ENCODE measurements around the gene TAS1R1.

The TAS1R1 gene

GRCh38 chr1:6614019-6614928 is 59.2 kb downstream of the TAS1R1 start:
- DNase-seq, result peak; percentile 51

GRCh38 chr1:6614929-6615785 is 60.0 kb downstream of the TAS1R1 start:
- DNase-seq, result peak; percentile 32

- DNase-seq, result no peak
Measured at GRCh38 chr1:6619045-6619444, 63.9 kb downstream of the TAS1R1 start.

- no peak for DNase-seq
Measured at GRCh38 chr1:6621429-6622391, 66.6 kb downstream of the TAS1R1 start.

GRCh38 chr1:6622396-6623152 is 67.5 kb downstream of the TAS1R1 start:
- DNase-seq, result no peak

- no peak for DNase-seq
Measured at GRCh38 chr1:6623269-6623965, 68.3 kb downstream of the TAS1R1 start.

- peak; percentile 85 for DNase-seq
Measured at GRCh38 chr1:6624710-6625583, 69.8 kb downstream of the TAS1R1 start, which contains the start of gene THAP3. THAP3 (plus strand) TSS chr1:6624868; CDS start chr1:6625219, 351 bp downstream.

- no peak for DNase-seq
Measured at GRCh38 chr1:6625584-6626149, 70.6 kb downstream of the TAS1R1 start.

GRCh38 chr1:6627031-6627430 is 71.9 kb downstream of the TAS1R1 start:
- no peak for DNase-seq

GRCh38 chr1:6627841-6628545 is 72.9 kb downstream of the TAS1R1 start:
- no peak for DNase-seq

GRCh38 chr1:6628971-6629479 is 73.9 kb downstream of the TAS1R1 start:
- DNase-seq, result no peak

Measured in activated gamma-delta T cell (primary cell).